NCI-H1048 (cell line): ENCODE data around the gene MCIDAS.
A peak's percentile ranks its signal among the peaks of the same experiment; 100 is the strongest.

Source experiments
- DNase-seq: peaks from one replicate; lab custom pipeline; 2025; lab: John Stamatoyannopoulos, UW

Gene MCIDAS

GRCh38 chr5:55226934-55227663, at the start of gene MCIDAS:
Gene MCIDAS, minus strand, starts transcription at chr5:55227315. Its CDS starts 177 bp downstream, at chr5:55227138.
- DNase-seq = no peak

DNA sequence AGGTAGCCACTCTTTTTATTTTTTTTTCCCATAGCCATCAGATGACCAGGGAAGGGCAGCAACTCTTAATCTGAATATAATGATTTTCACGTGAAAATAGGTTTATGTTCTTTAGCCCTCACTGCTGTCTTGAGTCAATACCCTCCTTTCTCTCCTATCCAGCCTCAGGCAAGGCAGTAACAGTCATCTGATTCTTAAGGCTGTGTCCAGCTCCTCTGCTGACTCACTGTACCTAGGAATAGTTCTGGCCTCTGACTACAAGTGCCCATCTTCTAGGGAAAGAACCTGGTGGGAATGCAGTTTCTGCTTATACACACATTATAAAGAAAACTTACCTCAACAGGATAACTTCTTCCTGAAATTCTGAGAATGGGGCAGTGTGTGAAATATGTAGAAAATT, 49.7 kb upstream of the MCIDAS start:
- no peak for DNase-seq

GRCh38 chr5:55258339-55258738, 31.2 kb upstream of the MCIDAS start:
- DNase-seq = no peak

- DNase-seq = no peak
Observed at GRCh38 chr5:55254802-55255201, 27.7 kb upstream of the MCIDAS start.

- DNase-seq = no peak
Observed at GRCh38 chr5:55250064-55250463, 22.9 kb upstream of the MCIDAS start.

GRCh38 chr5:55241746-55242145, 14.6 kb upstream of the MCIDAS start:
- no peak for DNase-seq

GRCh38 chr5:55236800-55237199, 9.7 kb upstream of the MCIDAS start:
- no peak for DNase-seq

GRCh38 chr5:55234121-55234700, 7.1 kb upstream of the MCIDAS start:
- DNase-seq = no peak

GRCh38 chr5:55232985-55233928, 6.1 kb upstream of the MCIDAS start, which contains the start of gene CCNO:
Gene CCNO, minus strand, starts transcription at chr5:55233608. Its CDS starts 85 bp downstream, at chr5:55233523.
- peak; percentile 83 for DNase-seq

- no peak for DNase-seq
Observed at GRCh38 chr5:55232271-55232984, 5.3 kb upstream of the MCIDAS start.

- no peak for DNase-seq
Observed at GRCh38 chr5:55231919-55232270, 4.8 kb upstream of the MCIDAS start.

DNA sequence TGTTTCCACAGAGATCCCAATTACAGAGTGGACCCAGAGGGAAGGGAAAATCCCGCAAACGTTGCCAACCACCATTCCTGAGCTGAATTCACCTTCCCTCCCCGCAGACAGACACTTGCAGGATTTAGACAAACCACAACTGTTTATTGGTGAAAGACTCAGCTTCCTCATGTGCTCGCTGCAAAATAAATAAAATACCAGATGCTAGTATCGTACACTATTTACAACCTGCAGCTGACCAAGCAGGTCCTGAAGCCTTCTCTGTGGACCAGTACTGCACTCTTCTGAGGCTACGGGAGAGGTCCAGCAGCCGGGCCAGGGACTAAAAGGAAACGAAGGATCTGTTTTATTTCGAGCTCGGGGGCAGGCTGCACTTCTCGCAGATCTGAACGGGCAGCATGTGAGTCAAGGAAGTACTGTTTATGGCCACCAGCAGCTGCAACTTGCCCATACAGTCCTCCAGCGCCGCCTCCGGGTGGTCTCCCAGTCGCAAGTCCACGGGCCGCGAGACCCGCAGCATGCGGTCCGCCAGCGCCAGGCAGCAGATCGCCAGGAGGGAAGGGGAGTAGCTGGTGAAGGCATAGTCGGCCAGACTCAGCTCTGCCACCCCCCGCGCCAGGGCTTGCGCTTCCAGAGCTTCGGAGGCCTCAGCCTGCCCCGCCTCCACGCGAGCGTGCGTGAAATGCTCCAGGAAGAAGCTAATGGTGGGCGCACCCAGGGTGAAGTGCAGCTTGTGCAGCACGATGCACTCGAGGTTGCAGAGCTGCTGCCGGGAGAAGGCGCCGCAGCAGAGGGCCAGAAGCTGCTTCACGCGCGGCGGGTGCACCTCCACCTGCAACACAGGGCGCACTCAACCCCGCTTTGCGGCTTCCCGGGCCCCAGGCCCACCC, 4.2 kb upstream of the MCIDAS start:
- no peak for DNase-seq

DNA sequence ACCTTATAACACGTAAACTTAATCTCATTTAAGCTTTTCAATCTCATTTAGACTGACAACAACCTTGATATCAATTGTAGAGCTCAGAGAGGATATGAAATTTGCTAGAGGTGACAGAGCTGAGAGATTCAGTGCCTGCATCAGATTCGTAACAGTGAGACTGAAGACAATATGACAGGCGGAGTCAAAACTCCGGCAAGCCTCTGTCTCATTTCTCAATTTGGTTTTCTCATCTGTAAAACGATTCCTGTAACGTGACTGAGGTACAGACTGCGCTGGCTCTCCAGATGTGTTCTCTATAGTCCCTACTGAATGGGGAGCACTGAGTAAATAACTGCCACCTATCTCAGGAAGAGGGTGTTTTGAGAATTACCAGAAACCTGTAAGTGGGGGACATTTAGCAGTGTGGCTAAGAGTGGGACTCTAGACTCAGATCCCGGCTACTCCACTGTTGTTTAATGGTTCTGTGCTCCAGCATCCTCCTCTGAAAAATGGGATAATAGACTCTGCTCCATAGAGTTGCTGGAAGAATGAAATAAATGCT, 3.0 kb upstream of the MCIDAS start:
- no peak for DNase-seq

GRCh38 chr5:55227664-55228430, 732 bp upstream of the MCIDAS start:
- DNase-seq = no peak

GRCh38 chr5:55226027-55226933, 835 bp downstream of the MCIDAS start:
- DNase-seq = peak; percentile 61

DNA sequence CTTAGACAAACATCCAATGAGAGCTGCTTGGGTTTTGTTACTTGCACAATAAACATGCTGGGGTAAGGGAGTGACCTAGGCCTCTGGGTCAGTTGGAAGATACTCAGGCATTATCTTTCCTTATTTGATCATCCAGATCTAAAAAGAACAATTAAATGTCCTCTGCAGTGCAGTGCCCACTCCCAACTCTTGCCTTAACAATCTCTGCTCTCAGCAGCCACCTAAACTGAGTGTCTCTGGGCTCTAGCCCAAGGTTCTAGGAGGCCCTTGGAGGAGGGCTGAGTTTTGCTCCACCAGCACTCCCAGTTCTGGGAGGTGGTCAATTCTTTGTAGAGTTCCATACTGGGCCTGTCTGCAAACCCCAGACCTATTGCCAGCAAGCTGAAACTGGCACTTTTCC, 1.8 kb downstream of the MCIDAS start:
- no peak for DNase-seq

DNA sequence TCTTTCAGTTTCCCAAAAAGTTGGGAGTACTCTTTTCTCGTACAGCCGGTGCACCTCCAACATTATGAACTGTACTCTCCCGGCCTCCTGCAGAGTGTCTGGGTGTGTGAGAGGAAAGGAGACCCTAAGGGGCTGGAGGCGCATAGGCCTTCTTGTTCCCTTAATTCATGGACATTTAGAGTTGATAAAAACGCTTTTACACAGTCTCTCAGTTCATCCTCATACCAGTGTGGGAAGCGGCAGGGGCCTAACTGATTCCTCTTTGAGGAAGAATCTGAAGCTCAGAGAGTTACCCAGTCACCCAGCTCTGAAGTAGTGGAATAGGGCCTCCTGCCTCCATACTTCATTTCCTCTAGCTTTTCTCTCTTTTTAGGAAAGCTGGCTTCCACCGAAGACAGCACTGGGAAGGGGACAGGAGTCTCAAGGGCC, 3.3 kb downstream of the MCIDAS start:
- no peak for DNase-seq

GRCh38 chr5:55222985-55223811, 3.9 kb downstream of the MCIDAS start:
- DNase-seq = no peak
